Measurements from ENCODE around the gene NPBWR2.

DNA sequence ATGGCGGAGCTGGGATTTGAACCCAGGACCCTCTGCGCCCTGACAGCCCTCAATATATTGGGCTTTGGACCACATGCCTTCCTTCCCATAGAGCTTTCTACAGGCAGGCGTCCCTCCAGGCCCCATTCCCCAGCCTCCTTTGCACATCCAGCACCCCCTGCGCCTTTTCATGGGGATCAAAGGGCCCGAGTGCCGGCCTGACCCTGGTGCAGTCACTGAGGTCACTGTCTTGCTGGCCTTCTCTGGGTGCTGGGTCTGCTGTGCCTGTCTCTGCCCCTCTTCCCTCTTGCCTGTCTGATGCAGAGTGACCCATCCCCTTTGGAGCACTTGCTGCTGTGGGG lies 25.8 kb downstream of the NPBWR2 start:
- TF ChIP-seq, protein P1, sequence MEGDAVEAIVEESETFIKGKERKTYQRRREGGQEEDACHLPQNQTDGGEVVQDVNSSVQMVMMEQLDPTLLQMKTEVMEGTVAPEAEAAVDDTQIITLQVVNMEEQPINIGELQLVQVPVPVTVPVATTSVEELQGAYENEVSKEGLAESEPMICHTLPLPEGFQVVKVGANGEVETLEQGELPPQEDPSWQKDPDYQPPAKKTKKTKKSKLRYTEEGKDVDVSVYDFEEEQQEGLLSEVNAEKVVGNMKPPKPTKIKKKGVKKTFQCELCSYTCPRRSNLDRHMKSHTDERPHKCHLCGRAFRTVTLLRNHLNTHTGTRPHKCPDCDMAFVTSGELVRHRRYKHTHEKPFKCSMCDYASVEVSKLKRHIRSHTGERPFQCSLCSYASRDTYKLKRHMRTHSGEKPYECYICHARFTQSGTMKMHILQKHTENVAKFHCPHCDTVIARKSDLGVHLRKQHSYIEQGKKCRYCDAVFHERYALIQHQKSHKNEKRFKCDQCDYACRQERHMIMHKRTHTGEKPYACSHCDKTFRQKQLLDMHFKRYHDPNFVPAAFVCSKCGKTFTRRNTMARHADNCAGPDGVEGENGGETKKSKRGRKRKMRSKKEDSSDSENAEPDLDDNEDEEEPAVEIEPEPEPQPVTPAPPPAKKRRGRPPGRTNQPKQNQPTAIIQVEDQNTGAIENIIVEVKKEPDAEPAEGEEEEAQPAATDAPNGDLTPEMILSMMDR (IDR thresholded peaks at IDR 0.05; ENCODE audit: low read depth, low read length) = no peak
- TF ChIP-seq POLR2A (IDR thresholded peaks at IDR 0.05; ENCODE audit: extremely low read depth, insufficient read length) = no peak
- TF ChIP-seq, protein P2, sequence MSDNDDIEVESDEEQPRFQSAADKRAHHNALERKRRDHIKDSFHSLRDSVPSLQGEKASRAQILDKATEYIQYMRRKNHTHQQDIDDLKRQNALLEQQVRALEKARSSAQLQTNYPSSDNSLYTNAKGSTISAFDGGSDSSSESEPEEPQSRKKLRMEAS (IDR thresholded peaks at IDR 0.05; ENCODE audit: low read depth, low read length) = no peak
- no peak for TF ChIP-seq MYC (IDR thresholded peaks at IDR 0.05; ENCODE audit: low read depth, low read length)
